ENCODE results near the gene TMEM184B.

DNA sequence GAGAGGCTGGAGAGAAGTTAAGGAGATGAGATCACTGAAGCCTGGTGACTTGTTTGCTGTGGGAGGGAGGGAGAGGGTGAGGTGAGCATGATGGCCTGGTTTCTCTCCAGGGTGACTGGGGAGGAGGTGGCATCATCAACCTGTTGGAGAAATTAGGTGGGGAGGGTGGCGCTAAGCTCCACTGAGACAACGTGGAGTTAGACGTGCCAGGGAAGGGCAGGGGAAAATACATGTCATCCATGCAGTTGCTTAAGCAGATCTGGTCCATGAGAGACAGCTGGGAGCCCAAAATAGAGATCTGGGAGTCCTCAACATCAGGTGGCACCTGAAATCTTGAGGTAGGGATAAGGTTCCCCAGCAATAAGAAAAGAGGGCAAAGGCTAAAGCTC lies 80.3 kb downstream of the TMEM184B start:
- TF ChIP-seq, protein P1, sequence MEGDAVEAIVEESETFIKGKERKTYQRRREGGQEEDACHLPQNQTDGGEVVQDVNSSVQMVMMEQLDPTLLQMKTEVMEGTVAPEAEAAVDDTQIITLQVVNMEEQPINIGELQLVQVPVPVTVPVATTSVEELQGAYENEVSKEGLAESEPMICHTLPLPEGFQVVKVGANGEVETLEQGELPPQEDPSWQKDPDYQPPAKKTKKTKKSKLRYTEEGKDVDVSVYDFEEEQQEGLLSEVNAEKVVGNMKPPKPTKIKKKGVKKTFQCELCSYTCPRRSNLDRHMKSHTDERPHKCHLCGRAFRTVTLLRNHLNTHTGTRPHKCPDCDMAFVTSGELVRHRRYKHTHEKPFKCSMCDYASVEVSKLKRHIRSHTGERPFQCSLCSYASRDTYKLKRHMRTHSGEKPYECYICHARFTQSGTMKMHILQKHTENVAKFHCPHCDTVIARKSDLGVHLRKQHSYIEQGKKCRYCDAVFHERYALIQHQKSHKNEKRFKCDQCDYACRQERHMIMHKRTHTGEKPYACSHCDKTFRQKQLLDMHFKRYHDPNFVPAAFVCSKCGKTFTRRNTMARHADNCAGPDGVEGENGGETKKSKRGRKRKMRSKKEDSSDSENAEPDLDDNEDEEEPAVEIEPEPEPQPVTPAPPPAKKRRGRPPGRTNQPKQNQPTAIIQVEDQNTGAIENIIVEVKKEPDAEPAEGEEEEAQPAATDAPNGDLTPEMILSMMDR (IDR thresholded peaks at IDR 0.05), result no peak
- TF ChIP-seq EP300 (IDR thresholded peaks at IDR 0.05), result no peak
- TF ChIP-seq POLR2A (IDR thresholded peaks at IDR 0.05), result no peak
